GM18520 (cell line): ENCODE results near the gene TECTA.
"Not testable (repeated sequence)": the region's sequence is repeated elsewhere in the genome, so short reads cannot be mapped to it uniquely, and the experiment has no call there.

ENCODE experiments used
- ATAC-seq: cut with Tn5 transposase; IDR thresholded peaks from one replicate; pipeline ENCODE4 v1.9.1; 2021; ENCODE audit not compliant: unreplicated experiment

Gene TECTA

DNA sequence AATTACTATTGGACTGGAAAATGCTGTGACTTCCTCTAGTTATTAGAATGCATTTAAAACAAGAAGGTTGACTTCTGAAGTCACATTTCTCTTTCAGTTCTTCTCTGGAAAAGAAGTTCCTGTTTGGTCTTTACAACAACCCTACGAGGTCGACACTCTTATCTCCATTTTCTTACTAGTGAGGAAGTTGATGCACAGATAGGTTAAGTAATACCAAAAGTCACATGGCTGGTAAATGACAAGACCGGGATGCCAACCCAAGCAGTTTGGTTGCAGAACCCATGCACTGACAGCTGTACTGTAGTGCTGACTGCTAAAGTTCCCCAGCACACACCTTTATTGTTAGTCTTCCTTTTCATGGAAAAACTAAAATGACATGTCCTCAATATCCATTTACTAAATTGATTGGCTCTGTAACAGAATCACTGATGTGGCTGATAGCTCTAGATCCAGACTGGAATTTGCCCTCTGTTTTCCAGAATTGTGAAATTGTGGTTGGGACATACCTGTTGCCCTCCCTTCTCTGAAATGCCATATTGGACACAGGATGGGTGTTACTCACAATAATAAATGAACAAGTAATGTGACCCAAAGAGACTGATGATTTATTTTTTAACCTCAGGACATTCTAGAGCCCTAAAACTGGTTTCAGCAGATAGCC lies 9.4 kb upstream of the TECTA start:
- no peak for ATAC-seq

DNA sequence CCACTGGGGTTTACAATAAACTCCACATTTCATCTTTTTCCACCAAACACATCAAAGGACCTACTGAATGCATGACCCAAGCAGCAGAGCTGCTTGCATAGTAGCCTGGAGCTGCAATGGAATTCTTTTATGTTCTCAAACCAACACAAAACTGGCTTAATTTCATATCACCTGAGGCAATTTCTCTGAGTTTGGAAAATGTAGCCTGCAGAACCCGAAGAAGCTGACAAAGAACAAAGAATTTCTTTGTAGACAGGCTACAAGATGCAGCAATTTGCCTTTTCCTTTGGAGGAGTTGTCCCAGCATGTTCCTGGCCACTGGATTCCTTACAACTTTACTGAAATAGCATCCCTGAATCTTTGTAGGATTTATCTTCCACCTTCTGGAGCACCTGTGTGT lies 5.5 kb upstream of the TECTA start:
- ATAC-seq: no peak

DNA sequence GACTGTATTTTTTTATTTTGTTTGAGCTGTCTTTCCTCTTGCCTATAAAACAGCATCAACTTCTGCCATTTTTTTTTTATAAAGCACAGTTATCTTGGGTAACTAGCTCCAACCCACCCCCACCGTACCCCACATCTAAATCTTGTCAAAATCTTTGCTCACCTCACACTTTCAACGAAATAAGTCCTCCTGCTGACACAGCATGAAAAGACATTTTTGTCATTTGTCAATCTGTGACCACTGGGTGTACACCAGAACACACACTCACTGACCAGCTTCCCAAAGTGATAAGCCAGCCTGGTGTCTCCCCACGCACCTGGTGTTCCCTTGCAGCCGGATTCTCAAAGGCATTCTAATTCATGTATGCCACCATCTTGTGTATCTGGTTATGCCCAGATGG lies 1.7 kb upstream of the TECTA start:
- no peak for ATAC-seq

DNA sequence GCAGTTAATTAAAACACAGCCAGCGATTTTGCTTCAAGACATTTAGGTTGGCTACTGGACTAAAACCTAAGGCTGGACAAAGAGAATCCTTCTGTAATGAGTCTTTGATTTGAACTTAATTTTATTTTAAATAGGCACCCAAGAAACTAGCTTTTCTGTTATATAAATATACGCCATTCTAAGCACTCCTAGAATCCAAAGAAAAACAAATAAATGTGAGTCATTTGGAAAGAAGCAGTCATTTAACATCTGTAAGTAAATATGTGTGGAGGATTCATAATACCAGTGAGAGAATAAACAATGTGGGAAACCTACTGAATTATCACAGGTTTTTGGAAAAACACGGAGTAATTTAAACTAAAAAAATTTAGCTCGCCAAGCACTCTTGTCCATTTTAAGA lies 1.2 kb upstream of the TECTA start:
- no peak for ATAC-seq

DNA sequence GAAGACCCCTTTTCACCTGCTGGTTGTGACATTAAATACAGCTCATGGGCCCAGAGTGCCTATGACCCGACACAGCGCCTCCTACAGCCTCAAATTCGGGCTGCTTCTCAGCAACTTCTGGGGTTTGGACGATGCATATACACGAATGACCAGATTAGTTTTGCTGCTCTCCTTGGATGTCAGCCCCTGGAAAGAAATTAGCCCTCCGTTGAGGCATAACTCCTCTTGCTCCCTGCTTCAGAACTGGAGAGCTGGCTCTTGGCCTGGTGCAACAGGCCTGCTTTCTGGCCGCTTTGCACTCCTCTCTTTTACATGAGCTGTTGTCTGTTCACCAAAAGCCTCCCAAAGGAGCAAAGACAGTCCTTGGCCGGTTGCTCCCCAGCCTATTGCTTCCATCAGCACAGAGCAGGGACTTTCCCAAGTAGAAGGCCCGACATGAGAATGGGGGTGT lies 3.3 kb downstream of the TECTA start:
- no peak for ATAC-seq

DNA sequence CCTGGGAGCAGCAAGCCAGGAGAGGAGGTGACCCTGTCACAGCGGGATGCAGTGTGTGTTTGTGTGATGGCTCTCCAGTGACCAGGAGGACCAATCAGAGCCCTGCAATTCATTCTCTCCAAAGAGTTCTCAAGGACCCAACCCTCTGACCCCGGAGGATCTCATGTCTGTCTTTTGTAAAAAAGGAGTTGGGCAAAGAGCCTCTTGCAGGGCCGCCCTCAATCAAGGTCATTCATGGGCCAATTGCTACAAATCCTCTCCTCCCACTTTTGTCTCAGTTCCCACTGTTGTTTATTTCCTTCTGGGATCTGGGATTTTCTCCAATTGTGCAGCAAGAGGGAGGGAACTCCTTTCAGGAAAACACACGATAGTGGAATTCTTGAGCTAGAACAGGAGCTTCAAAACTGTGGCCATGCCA lies 4.0 kb downstream of the TECTA start:
- ATAC-seq: no peak

DNA sequence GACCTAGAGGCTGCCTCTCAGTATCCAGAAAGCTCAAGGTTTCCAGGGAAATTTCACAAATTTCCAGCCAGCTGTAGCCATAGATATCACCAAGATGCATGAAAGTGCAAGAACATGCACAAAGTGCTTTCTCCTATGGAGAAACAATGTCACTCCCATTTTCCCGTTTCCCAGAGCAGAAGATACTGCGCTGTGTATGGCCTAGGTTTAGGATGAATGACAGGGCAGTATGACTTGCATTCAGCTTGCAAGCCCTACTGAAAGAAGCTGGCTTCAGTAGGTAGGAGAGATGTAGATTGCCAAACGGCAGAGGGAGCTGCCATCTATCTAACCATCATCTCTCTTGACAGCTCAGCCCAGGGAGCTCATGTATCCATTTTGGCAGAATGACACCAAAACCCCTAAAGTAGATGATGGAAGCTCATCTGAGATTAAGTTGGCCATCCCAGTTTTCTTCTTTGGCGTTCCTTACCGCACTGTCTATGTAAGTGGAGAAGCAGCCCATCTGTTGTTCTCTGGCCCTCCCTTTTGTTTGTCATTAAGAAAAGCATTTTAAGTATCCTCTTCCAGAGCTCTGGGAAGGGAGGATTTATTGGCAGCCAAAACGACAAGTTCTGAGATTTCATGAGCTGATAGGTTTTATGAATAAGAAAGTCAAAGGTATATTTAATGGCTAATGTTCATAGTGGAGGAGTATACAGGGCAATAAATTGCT lies 4.6 kb downstream of the TECTA start:
- no peak for ATAC-seq

DNA sequence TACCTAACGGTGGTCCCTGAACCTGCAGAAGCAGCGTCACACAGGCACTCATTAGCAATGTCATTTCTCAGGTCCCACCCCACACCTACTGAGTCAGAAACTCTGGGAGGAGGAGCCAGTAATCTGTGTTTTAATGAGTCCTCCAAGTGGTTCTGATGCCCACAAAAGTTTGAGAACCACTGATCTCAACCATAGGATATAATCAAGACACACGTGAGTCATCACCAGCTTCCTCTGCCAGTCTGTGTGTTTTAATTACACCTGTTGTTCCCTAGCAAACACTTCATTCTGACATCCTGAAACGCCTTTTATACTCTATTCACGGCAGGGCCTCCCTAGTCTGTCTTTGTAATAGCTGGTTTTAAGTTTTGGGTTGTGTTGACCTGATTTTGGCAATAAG lies 5.8 kb downstream of the TECTA start:
- no peak for ATAC-seq

DNA sequence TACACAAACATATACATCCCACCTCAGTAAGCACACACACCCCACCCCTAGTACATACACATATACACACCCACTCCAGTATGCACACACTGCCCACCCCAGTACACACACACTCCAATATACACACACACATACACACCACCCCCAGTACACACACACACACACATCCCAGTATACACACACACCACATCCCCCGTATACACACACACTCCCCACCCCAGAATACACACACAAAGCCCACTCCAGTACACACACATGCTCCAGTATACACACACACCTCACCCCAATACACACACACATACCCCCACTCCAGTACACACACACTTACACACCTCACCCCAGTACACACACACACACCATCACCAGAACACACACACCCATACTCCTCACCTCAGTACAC lies 7.4 kb downstream of the TECTA start:
- no peak for ATAC-seq

DNA sequence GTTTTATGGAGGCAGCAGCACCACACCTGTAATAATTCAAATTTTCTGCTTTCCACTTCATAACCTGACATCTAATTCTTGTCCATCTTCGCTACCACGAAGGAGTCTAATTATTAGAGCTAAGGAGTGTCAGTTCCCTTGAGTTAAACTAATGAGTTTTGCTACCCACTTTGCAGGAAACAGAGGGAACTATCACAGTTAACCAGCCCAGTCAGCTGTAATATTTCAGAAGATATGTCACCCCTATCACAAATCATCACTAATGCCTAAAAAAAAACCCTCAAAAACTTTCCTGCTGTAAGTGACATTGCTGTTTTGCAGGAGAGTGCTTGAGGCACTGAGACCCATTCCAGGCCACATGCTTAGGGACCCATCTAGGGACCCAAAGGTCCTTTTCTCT lies 8.4 kb downstream of the TECTA start:
- no peak for ATAC-seq

DNA sequence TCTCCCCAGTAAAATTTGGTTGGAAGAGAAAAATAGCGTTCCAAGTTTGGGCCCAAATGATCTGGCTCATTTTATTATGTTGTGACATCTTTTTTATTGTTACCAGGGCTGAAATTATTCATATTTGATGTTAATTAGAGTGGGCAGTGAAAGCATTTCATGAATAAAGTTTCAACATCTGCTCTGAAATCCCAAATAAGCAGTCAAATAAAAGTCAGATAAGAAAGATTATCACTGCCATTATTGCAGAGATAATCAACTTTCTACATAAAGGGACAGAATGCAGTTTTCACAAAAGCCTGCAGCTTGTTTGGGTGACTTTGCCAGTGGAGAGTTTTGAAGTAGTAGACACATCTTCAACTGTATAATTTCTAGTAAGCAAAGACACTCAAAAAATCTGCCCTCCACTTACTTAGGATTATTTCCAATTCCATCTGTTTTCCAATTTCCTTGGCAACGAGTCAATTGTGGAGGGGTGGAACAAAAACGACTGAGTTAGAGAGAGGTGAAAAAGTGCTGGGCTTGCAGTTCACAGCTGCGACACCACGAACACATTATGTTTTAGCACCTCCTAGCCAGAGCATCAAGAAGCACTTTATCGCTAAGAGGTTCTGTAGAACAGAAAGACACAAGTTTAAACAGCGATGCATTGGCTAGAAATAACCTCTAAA lies 9.0 kb downstream of the TECTA start:
- no peak for ATAC-seq

DNA sequence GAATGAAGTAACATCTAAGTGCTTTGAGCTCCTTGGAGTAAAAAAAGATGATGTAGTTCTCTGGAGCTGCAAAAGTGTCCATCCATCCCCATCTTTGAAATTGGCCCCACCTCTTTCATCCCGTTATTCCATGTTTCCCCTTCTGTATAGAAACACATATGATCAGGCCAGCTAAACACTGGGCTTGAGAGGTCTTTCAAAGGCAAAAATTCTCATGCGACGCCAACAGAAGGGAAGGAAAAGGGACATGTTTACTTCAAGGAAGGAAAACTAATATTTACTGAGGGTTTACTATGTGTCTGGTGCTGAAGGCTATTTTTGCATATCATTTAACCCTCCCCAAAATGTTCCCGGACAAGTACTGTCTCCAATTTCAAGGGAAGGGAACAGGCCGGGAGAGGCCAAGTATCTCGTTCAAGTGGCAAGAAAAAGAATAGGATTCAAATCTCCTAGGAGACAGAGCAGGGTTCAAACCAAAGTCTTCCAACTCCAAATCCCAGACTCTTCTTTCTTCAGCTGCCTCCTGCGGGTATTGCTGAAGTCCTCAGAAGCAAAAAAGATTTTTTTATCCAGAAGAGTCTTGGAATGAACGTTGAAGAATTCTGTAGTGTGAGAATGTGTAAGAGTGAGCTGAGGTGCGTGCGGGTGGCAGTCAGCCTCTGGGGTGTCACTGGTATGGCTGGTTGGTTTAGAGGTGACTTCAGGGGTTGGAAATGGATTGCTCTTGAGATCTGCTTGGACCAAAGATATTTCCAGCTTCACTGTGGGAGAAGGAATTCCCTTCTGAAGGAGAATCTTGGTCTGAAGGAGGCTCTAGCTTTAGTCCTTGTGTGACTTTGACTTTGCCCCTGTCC lies 10.1 kb downstream of the TECTA start:
- ATAC-seq: no peak

DNA sequence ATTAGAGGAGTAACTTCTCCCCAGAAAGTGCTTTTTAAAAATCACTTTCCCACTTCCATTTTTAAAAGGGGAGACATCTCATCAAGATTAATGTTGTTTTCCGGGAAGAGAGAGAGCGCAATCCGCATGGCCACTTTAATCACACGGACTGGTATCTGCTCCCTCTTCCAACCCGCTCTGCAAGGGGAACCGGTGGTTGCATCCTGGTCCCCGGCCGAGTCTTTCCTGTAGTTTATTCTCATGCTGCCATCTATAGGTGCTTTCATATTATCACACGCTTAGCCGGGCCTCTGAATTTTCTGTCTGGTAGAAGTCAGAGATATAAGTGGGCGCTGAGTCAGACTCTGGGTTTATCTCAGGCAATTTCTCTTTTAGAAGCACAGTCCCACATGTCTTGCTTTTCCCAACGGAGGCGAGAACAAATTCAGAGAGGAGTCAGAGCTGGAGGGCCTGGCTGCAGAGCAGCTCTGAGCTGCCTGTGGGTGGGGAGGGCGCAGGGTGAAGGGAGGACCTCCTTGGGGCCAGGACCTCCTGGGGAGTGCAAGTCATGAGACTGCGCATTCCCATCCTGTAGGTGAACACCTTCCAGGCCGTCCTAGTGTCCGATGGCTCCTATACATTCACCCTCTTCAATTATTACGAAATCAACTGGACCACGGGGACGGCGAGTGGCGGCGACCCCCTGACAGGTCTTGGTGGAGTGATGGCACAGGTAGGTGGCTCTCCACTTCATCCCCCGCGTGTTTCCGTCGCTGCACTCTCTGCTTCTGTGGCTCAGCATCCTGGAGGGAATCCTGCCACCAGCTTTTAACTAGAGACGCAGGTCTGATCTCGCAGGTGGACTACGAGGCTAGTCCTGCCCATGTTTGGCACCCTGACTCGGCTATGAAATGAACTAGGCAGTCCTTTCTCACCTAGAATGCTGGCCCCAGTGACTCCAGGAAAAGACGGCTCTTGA lies 11.7 kb downstream of the TECTA start:
- no peak for ATAC-seq

DNA sequence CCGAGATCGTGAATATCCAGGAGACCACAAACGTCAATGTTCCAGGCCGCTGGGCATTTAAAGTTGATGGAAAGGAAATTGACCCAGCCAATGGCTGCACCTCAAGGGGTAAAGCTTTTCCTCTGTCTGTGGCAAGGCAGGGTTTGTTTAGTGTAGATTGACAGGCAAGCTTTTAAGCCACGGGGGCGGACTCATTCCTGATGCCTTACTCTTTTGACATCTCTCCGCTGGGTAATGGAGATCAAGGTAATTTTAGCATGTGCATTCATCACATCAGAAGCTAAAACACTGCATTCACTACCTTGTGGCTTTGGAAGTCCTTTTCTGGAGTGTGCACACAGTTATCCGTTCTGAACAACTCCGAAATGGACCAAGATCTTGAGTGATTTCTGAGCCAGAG lies 12.6 kb downstream of the TECTA start:
- ATAC-seq: no peak

DNA sequence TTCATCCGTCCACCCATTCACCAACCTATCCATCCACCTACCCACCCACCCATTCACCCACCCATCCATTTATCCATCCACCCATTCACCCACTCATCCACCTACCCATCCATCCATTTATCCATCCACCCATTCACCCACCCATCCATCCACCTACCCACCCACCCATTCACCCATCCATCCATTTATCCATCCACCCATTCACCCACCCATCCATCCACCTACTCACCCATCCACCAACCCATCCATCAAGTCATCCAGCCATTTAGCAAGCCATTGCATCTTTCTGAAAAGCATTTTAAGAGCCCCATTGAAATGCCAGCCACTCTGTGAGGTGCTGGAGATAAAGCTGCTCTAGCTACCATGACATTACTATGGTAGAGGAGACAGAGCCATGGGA lies 14.0 kb downstream of the TECTA start:
- not testable (repeated sequence) for ATAC-seq

DNA sequence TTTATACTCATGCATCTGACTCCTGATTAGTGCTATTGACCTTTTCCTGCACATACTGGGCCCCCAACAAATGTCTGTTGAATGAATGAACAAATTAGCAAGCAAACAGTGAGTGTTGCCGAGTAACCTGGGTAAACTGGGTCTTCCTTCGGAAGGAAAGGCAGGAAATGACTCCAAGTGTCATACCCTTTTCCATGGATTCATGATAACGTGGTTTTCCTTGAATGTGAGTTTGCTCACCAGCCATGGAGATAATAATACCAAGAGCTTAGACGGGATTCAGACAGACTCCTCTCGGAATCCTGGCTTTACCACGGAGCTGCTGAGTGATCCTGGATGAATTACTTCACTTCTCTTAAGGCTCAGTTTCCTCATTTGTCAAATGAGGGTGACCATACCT lies 16.7 kb downstream of the TECTA start:
- no peak for ATAC-seq

DNA sequence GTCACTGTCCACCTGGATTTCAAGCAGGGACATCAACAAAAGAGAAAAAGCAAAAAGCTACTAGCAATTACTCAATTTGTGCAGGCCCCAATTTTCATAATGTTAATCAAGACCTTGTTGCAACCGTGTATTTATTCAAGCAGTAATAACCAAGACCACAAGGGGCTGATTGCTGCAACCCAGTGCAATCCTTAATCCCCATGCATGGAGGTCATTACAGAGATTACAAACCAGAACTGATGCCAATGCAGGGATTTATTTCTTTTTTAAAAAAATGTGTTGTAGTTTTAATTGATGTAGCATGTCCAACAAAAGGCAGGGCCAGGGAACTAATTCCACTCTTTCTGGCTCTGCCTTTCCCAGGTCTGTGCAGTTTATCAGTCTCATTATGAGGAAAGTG lies 18.4 kb downstream of the TECTA start:
- ATAC-seq: no peak

DNA sequence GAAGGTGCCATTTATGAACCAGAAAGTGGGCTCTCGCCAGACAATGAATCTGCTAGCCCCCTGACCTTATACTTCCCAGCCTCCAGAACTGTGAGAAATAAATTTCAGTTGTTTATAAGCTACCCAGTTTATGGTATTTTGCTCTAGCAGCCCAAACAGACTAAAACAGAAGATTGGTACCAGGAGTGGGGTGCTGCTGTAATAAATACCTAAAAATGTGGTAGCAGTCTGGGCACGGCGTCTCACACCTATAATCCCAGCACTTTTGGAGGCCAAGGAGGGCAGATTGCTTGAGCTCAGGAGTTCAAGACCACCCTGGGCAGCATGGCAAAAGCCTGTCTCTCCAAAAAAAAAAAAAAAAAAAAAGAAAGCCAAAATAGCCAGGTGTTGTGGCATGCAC lies 21.3 kb downstream of the TECTA start:
- no peak for ATAC-seq

DNA sequence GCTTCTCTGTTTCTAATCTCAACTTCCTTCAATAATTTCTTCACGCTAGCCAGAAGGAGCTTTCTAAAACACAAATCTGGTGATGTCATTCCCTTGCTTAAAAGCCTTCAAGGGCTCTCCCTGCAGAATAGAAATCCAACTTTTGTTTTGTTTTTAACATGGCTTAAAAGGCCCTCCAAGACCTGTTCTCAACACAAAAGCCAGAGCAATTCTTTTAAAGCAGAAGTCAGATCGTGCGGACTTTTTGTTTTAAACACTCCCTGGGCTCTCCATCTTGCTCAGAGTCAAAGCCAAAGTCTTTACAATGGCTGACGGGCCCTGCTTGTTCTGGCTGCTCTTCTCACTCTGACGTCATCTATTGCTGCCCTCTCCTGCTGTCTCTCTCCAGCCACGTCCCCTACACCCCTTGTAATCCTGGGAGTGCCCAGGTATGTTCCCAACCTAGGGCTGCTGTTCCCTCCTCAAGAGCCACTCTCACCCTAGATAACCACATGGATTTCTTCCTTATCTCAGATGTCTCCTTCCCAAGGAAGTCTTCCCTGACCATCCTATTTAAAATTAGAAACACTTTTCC lies 22.5 kb downstream of the TECTA start:
- ATAC-seq: no peak

DNA sequence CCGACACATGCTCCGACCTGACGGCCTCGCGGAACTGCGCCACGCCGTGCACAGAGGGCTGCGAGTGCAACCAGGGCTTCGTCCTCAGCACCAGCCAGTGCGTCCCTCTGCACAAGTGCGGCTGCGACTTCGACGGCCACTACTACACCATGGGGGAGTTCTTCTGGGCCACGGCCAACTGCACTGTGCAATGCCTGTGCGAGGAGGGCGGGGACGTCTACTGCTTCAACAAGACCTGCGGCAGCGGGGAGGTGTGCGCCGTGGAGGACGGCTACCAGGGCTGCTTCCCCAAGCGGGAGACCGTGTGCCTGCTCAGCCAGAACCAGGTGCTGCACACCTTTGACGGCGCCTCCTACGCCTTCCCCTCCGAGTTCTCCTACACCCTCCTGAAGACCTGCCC lies 26.8 kb downstream of the TECTA start:
- no peak for ATAC-seq
